Body of pancreas (tissue), 4 donors: ENCODE data around the gene SIGLEC10.
"Not testable (repeated sequence)": the region's sequence is repeated elsewhere in the genome, so short reads cannot be mapped to it uniquely, and the experiment has no call there.

Experiments
- CTCF ChIP-seq, 7 experiments: fragments of 450-650 bp in 4 of 7; fragments of 200-600 bp in 3 of 7; sonication (generic) in 3 of 7; IDR thresholded peaks; one replicate each; pipeline ENCODE4 v1.5.1; 2016 to 2019; ENCODE audit warnings: antibody characterized with exemption in 7 of 7
- POLR2A ChIP-seq, 3 donors: fragments of 450-650 bp; IDR thresholded peaks; one replicate each; pipeline ENCODE4 v1.6.1; 2016; ENCODE audit warnings: antibody characterized with exemption in 3 of 3, mild to moderate bottlenecking in 2 of 3

- TF ChIP-seq POLR2A, CTCF (IDR thresholded peaks at IDR 0.05): not testable (repeated sequence)
These were observed 3.1 kb upstream of the SIGLEC10 start for GRCh38 chr19:51420511-51420910.
